ENCODE results near the gene TRAM2. TPM values are rescaled to one million over a fixed set of nuclear protein-coding genes. Genes with fewer than 3 reads are reported as not detected.

The TRAM2 gene
- total and polyA plus RNA-seq, 2 of the 13 experiments (the other 11 are each of a cell fraction or from before 2014, with no cell fraction given), result 49.1 to 72.5 TPM

GRCh38 chr6:52598123-52598823 is 21.4 kb upstream of the TRAM2 start (continued):
- TF ChIP-seq, protein P1, sequence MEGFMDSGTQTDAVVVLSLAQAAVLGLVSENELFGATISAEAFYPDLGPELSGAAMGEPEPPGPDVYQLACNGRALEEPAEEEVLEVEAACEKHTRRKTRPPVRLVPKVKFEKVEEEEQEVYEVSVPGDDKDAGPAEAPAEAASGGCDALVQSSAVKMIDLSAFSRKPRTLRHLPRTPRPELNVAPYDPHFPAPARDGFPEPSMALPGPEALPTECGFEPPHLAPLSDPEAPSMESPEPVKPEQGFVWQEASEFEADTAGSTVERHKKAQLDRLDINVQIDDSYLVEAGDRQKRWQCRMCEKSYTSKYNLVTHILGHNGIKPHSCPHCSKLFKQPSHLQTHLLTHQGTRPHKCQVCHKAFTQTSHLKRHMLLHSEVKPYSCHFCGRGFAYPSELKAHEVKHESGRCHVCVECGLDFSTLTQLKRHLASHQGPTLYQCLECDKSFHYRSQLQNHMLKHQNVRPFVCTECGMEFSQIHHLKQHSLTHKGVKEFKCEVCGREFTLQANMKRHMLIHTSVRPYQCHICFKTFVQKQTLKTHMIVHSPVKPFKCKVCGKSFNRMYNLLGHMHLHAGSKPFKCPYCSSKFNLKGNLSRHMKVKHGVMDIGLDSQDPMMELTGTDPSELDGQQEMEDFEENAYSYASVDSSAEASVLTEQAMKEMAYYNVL (CRISPR knock-in tag; IDR thresholded peaks at IDR 0.05; ENCODE audit: borderline replicate concordance), result peak; percentile 99
- TF ChIP-seq SP2 (CRISPR knock-in tag; IDR thresholded peaks at IDR 0.05) (no peak), MEF2D (CRISPR knock-in tag; IDR thresholded peaks at IDR 0.05) (peak; percentile 75; the same call in 1 of the 2 replicates), ZBTB3 (CRISPR knock-in tag; IDR thresholded peaks at IDR 0.05; ENCODE audit: borderline replicate concordance, low read depth) (peak; percentile 96), NFATC3 (CRISPR knock-in tag; IDR thresholded peaks at IDR 0.05) (no peak), CERS6 (CRISPR knock-in tag; IDR thresholded peaks at IDR 0.05) (no peak), JUN (CRISPR knock-in tag; IDR thresholded peaks at IDR 0.05) (peak; percentile 45; the same call in 1 of the 2 replicates), ZNF512B (CRISPR knock-in tag; IDR thresholded peaks at IDR 0.05; ENCODE audit: borderline replicate concordance) (peak; percentile 48; the same call in 1 of the 2 replicates), PBX2 (CRISPR knock-in tag; IDR thresholded peaks at IDR 0.05) (peak; percentile 28; the same call in 1 of the 2 replicates), TERF1 (CRISPR knock-in tag; IDR thresholded peaks at IDR 0.05) (no peak), ZBTB7B (CRISPR knock-in tag; IDR thresholded peaks at IDR 0.05) (peak; percentile 99), ZNF20 (CRISPR knock-in tag; IDR thresholded peaks at IDR 0.05) (no peak), SMAD9 (CRISPR knock-in tag; IDR thresholded peaks at IDR 0.05) (no peak), ZNF768 (CRISPR knock-in tag; IDR thresholded peaks at IDR 0.05) (peak; percentile 29; the same call in 1 of the 2 replicates), ZNF563 (CRISPR knock-in tag; IDR thresholded peaks at IDR 0.05) (peak; percentile 72), EEA1 (CRISPR knock-in tag; IDR thresholded peaks at IDR 0.05; ENCODE audit: borderline replicate concordance) (no peak)
- TF ChIP-seq, protein P2, sequence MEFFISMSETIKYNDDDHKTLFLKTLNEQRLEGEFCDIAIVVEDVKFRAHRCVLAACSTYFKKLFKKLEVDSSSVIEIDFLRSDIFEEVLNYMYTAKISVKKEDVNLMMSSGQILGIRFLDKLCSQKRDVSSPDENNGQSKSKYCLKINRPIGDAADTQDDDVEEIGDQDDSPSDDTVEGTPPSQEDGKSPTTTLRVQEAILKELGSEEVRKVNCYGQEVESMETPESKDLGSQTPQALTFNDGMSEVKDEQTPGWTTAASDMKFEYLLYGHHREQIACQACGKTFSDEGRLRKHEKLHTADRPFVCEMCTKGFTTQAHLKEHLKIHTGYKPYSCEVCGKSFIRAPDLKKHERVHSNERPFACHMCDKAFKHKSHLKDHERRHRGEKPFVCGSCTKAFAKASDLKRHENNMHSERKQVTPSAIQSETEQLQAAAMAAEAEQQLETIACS (CRISPR knock-in tag; IDR thresholded peaks at IDR 0.05), result peak; percentile 45; the same call in 1 of the 2 replicates
- TF ChIP-seq, protein P3, sequence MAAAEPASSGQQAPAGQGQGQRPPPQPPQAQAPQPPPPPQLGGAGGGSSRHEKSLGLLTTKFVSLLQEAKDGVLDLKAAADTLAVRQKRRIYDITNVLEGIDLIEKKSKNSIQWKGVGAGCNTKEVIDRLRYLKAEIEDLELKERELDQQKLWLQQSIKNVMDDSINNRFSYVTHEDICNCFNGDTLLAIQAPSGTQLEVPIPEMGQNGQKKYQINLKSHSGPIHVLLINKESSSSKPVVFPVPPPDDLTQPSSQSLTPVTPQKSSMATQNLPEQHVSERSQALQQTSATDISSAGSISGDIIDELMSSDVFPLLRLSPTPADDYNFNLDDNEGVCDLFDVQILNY (CRISPR knock-in tag; conservative IDR thresholded peaks at IDR 0.05), result no peak

Measured in HepG2 (cell line).